DMS114 treated with DMSO at 0.1 percent for 48 hours (cell line): ENCODE measurements around the gene AADACL3.

ENCODE experiments used
- DNase-seq: peaks from one replicate; lab custom pipeline; 2025; ENCODE audit not compliant: unreplicated experiment; lab: John Stamatoyannopoulos, UW

The AADACL3 gene

GRCh38 chr1:12764016-12764415 lies 48.1 kb downstream of the AADACL3 start:
- no peak for DNase-seq

DNA sequence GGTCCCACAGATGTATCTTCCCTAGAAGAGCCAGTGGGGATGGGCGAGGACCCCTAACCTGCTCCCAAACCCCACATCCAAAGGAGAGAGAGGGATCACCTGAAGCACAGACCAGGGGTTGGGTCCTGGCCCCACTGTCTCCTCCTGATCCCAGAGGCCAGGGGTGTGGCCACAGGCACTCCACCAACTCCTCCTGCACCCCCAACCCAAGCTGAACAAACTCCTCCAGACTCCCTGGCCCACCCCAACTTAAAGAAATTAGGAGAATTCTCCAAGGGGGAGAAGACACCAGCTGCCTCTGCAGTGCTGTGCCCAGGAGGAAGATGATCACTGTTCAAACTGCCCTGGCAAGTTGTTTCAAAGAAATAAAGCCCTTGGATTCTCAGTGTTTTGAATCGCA lies 53.1 kb downstream of the AADACL3 start:
- DNase-seq, result no peak

GRCh38 chr1:12769976-12770505 lies 54.1 kb downstream of the AADACL3 start:
- no peak for DNase-seq

GRCh38 chr1:12770620-12771019 lies 54.7 kb downstream of the AADACL3 start:
- no peak for DNase-seq

DNA sequence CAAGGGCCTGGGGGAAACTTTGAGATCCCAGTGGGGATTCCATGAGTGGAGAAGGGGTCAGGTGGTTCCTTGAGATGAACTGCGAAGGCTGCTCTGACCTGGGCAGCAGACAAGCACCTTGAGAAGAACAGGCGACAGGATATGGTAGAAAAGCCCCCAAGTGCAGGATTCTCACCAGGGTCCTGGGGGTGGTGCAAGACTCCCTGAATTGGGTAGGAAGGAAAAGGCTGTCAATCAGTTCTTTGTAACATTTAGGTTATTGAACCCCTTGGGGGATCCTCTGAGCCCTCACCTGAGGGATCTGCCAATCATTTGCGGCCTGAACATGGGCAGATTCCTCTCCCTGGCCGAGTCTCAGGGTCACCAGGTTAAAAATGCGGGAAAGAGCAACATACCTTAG lies 55.3 kb downstream of the AADACL3 start:
- no peak for DNase-seq

DNA sequence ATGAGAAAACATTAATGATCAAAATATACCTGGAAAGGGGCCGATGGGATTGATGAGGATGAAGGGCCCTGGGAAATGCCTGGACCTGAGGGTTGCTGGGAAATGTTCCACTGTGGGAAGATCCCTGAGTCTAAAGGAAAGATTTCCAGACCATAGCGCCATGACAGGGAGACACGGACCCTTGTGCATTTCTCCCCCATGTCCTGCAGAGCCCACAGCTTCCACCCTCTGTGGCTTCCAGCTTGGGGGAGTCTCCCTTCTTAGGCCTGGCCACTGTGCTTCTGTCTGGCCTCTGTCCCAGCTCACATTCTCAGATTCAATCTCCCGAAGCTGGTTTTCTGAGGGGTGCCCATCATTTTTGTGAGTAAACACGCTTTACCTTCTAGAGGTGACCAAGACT lies 56.6 kb downstream of the AADACL3 start:
- no peak for DNase-seq

DNA sequence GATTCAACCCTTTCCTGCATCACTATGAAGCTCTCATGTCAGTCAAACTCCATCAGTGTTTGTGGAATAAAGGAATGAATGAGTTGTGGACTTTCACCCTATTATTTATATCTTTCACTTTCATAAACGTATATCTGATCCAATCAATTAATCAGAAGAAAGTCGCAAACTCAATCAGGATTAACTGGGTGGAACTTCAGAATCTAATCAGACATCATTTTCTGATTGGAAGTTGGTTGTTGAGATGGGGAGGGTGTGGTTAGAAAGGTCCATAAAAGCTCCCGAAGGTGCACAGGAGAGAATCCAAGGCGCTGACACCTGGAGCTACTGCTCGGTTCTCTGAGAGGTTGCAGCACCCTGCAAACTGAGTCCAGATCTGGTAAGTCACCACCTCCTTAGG lies 57.5 kb downstream of the AADACL3 start, which contains the start of gene PRAMEF12:
PRAMEF12 (plus strand) TSS at position 301 of the 400 bp plus-strand sequence. CDS start 1,130 bp downstream, outside the sequence.
- DNase-seq, result no peak

GRCh38 chr1:12774801-12775345 lies 59.0 kb downstream of the AADACL3 start:
- no peak for DNase-seq

GRCh38 chr1:12775443-12775842 lies 59.5 kb downstream of the AADACL3 start:
- DNase-seq, result no peak

- no peak for DNase-seq
These were observed 61.1 kb downstream of the AADACL3 start for GRCh38 chr1:12776801-12777557.
